Duodenal mucosa (tissue), 2 donors: ENCODE results near the gene FBH1.
"Not testable (repeated sequence)": the region's sequence is repeated elsewhere in the genome, so short reads cannot be mapped to it uniquely, and the experiment has no call there.

ENCODE experiments used
- H3K27ac ChIP-seq: one replicate; pipeline ENCODE4 v1.7.0; 2013; ENCODE audit warnings: low read depth, low read length
- H3K27me3 ChIP-seq, 2 donors: one replicate each; pipeline ENCODE4 v1.7.0; 2013; ENCODE audit warnings: low read length in 2 of 2, control low read depth in 1 of 2; ENCODE audit not compliant: insufficient read depth in 2 of 2, control insufficient read depth in 1 of 2
- H3K36me3 ChIP-seq, 2 donors: one replicate each; pipeline ENCODE4 v1.7.0; 2013; ENCODE audit warnings: low read length in 2 of 2, control low read depth in 1 of 2; ENCODE audit not compliant: insufficient read depth in 2 of 2, control insufficient read depth in 1 of 2
- H3K4me1 ChIP-seq, 2 donors: one replicate each; pipeline ENCODE4 v1.7.0; 2013; ENCODE audit warnings: low read length in 2 of 2, control low read depth in 1 of 2; ENCODE audit not compliant: insufficient read depth in 2 of 2, control insufficient read depth in 1 of 2
- H3K4me3 ChIP-seq, 2 donors: one replicate each; pipeline ENCODE4 v1.7.0; 2013; ENCODE audit warnings: low read length in 2 of 2, low read depth in 1 of 2
- H3K9ac ChIP-seq, 2 donors: one replicate each; pipeline ENCODE4 v1.7.0; 2013; ENCODE audit warnings: low read length in 2 of 2, low read depth in 1 of 2
- H3K9me3 ChIP-seq, 2 donors: one replicate each; pipeline ENCODE4 v1.7.0; 2013; ENCODE audit warnings: low read length in 2 of 2, control low read depth in 1 of 2; ENCODE audit not compliant: control insufficient read depth in 1 of 2

FBH1 gene

DNA sequence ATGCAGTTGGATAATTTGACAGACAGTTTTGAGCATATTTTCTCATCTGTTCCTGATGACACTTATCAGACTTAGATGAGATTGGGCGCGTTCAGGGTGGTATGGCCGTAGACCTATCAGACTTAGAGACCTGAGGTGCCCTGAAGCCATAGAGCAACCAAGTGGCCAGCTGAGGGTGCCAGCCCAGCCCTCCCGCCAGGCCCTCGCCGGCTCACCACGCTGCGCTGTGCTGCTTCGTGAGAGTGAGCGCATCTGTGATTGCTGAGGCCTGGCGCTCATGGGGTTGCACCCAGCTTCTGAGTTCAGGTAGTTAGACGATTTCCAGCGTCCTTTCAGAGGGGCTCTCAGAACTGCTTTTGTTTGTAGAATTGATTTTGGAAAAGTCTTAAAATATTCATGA lies 10.2 kb downstream of the FBH1 start:
- Histone ChIP-seq H3K4me3 (no peak overlapping the region), H3K27me3 (no peaks in the 10 kb centered on the region), H3K36me3 (peaks cover 0 to 22% of the 10 kb centered on the region in 2 donors), H3K9me3 (peaks cover 0 to 4% of the 10 kb centered on the region in 2 donors), H3K27ac (no peak overlapping the region), H3K4me1 (peaks cover 7 to 8% of the 10 kb centered on the region in 2 donors), H3K9ac (no peak overlapping the region)

DNA sequence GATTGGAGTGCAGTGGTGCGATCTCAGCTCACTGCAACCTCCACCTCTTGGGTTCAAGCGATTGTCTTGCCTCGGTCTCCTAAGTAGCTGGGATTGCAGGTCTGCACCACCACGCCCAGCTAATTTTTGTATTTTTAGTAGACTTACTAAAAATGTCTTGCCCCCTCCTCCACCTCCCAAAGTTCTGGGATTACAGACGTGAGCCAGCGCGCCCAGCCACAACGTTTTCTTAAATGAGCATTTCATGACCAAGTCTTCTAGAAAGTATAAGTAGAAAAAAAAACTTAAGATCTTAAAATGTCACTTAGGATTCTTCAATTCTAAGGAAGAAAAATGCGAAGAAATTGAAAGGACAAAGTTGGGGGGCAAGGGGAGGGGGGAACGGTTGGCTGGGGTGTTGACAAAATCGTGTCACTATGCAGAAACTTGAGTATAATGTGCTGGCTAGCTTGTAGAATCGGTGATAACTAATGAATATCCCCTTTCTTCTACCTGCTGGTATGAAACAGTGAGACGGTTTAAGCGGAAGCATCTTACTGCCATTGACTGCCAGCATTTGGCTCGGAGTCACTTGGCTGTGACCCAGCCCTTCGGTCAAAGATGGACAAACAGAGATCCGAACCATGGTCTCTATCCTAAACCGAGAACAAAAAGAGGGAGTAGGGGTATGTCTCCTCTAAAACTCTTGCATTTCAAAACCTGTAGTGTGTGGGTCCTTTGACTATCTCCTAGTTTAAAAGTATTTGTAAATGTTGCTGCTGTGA lies 12.7 kb downstream of the FBH1 start:
- Histone ChIP-seq H3K27me3 (no peaks in the 10 kb centered on the region), H3K27ac (no peak overlapping the region), H3K9ac (no peak overlapping the region), H3K36me3 (peaks cover 7 to 24% of the 10 kb centered on the region in 2 donors), H3K4me1 (peaks cover 8 to 15% of the 10 kb centered on the region in 2 donors), H3K9me3 (peaks cover 0 to 4% of the 10 kb centered on the region in 2 donors), H3K4me3 (no peak overlapping the region)

DNA sequence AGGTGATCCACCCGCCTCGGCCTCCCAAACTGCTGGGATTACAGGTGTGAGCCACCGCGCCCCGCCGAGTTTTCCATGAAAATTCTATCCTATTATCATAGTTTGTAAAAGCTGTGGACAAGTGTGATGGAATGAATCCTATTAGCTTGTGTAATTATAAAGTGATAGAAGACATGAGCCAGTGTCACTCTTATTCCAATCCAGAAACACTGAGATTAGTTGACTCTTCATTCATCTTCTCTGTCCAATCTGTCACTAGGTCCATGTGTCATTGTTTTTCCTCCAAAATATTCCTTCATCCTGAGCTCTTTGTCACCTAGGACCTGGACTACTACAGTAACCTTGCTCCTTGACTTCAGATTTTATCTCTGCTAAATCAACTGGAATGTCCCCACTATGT lies 13.5 kb downstream of the FBH1 start:
- Histone ChIP-seq H3K4me3 (no peak overlapping the region), H3K27me3 (no peaks in the 10 kb centered on the region), H3K9me3 (no peaks in the 10 kb centered on the region), H3K4me1 (peaks cover 8 to 15% of the 10 kb centered on the region in 2 donors), H3K27ac (no peak overlapping the region), H3K36me3 (peaks cover 7 to 20% of the 10 kb centered on the region in 2 donors), H3K9ac (no peak overlapping the region)

DNA sequence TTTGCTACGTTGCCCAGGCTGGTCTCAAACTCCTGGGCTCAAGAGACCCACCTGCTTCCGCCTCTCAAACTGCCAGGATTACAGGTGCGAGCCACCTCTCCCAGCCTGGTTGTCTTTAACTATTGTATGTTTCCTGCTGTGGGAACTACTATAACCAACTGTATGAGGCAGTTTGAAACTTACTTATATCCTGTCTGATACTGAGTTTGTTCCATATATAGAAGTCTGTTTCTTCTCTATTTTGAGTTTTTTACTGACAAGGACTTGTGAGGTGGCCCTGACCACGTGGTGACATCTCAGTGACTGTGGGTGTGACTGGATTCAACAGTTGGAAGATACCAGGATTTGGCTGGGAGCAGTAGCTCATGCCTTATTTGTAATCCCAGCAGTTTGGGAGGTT lies 14.2 kb downstream of the FBH1 start:
- H3K36me3 ChIP-seq: peaks cover 12 to 24% of the 10 kb centered on the region in 2 donors
- H3K27me3 ChIP-seq: no peaks in the 10 kb centered on the region

DNA sequence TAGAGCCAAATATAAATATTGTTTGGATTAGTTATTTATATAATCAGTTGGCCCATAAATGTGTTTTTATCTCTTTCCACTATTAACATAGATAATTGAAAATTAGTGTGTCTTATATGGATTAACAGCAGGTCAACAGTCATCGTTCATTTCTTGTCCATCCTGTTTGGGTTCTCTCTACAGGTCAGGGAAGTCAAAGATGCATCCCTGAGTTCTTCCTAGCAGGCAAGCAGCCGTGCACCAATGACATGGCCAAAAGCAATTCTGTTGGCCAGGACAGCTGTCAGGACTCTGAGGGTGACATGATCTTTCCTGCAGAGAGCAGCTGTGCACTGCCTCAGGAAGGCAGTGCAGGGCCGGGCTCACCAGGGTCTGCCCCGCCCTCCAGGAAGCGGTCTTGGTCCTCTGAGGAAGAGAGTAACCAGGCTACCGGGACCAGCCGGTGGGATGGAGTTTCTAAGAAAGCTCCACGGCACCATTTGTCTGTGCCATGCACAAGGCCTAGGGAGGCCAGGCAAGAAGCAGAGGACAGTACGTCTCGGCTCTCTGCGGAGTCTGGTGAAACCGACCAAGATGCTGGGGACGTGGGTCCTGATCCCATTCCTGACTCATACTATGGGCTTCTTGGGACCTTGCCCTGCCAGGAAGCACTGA lies 15.9 kb downstream of the FBH1 start:
- Histone ChIP-seq H3K9me3 (no peaks in the 10 kb centered on the region), H3K4me1 (peaks cover 8 to 15% of the 10 kb centered on the region in 2 donors), H3K4me3 (peak overlapping the region in 1 of 2 donors; percentile 28), H3K36me3 (peaks cover 24 to 42% of the 10 kb centered on the region in 2 donors), H3K27me3 (no peaks in the 10 kb centered on the region), H3K9ac (no peak overlapping the region), H3K27ac (no peak overlapping the region)

More for the DNA sequence above, 14.2 kb downstream of the FBH1 start:
- Histone ChIP-seq H3K9me3 (no peaks in the 10 kb centered on the region), H3K4me3 (no peak overlapping the region), H3K4me1 (peaks cover 8 to 15% of the 10 kb centered on the region in 2 donors), H3K27ac (no peak overlapping the region), H3K9ac (no peak overlapping the region)

DNA sequence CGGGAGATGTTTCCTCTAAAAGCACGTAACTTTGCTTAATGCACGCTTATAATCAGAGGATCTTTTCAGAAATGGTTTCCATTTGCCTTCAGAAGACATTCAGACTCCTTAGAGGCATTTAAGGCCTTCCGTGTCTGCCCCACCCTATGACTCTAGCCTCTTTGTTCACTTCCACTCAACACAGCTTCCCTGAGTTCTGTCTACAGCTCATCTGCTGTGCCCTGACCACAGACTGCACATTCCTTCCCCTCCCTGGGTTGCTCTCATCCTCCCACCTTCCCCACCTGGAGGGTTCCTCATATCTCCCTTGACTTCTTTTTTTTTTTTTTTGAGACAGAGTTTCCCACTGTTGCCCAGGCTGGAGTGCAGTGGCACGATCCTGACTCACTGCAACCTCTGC lies 16.6 kb downstream of the FBH1 start:
- Histone ChIP-seq H3K9me3 (no peaks in the 10 kb centered on the region), H3K27me3 (no peaks in the 10 kb centered on the region), H3K4me3 (peak overlapping the region in 1 of 2 donors; percentile 28), H3K4me1 (peaks cover 8 to 15% of the 10 kb centered on the region in 2 donors), H3K9ac (no peak overlapping the region), H3K36me3 (peaks cover 30 to 48% of the 10 kb centered on the region in 2 donors), H3K27ac (no peak overlapping the region)

DNA sequence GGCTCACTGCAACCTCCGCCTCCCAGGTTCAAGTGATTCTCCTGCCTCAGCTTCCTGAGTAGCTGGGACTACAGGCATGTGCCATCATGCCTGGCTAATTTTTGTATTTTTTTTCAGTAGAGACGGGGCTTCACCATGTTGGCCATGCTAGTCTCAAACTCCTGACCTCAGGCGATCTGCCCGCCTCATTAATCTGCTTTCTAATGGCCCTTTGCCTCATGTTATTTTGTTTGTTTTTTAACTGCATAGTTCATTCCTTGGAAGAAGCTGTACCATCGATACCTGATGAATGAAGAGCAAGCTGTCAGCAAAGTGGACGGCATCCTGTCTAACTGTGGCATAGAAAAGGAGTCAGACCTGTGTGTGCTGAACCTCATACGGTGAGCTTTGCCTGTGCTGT lies 18.6 kb downstream of the FBH1 start:
- H3K27me3 ChIP-seq, H3K9me3 ChIP-seq, H3K9ac ChIP-seq, H3K4me3 ChIP-seq, H3K27ac ChIP-seq: not testable (repeated sequence)
- Histone ChIP-seq H3K4me1 (peaks cover 8 to 15% of the 10 kb centered on the region in 2 donors), H3K36me3 (peaks cover 43 to 65% of the 10 kb centered on the region in 2 donors)

DNA sequence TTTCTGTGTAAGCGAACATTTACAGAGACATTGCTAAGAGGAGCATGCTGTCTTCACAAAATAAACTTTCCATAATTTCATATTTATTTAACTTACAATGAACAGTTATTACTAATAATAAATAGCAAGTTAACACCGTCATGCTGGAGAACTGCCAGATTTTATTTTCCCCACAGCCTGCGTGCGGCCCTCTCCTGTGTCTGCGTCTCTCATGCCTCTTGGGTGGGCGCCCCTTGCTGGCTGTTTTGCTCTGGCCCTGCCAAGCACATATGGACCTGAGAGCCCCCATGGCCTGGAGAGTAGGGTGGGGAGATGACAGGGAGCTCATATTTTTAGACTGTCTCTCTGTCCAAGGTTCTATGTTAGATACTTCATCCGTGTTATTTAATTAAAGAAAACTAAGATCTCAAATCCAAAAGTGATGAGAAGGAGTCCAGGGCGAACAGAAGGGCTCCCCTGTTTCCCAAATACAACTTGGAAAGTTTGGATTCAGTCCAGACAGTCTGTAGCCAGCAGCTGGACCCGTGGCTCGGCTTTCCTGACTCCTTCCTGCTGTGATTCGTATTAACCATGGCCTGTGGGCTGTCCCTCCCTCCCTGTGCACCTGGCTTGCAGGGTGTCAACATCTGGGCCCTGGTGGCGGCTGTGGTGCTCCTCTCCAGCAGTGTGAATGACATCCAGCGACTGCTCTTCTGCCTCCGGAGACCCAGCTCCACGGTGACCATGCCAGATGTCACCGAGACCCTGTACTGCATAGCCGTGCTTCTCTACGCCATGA lies 20.5 kb downstream of the FBH1 start:
- H3K4me3 ChIP-seq: no peak overlapping the region
- peaks cover 8 to 10% of the 10 kb centered on the region in 2 donors for H3K4me1 ChIP-seq
- H3K27ac ChIP-seq: no peak overlapping the region
- no peaks in the 10 kb centered on the region for H3K27me3 ChIP-seq
- no peak overlapping the region for H3K9ac ChIP-seq
- H3K36me3 ChIP-seq: peaks cover 59 to 83% of the 10 kb centered on the region in 2 donors
- no peaks in the 10 kb centered on the region for H3K9me3 ChIP-seq

DNA sequence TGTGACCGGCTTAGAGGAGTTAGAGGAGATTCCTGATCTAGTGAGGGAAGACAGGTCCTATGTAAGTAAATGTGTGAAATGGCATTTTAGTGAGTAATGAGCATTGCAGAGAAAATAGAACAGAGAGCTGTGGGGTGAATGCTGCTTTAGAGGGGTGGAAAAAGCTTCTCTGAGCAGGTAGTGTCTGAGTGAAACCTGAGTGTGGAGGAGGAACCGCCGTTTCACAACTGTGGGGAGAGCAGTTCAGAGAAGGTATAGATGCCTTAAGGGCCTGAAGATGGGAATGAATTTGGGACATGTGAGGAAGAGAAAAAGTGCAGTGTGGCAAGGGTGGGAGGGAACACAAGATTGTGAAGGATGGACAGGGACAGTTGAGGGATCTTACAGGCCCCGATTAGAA lies 21.6 kb downstream of the FBH1 start:
- H3K4me1 ChIP-seq: no peaks in the 10 kb centered on the region
- no peaks in the 10 kb centered on the region for H3K27me3 ChIP-seq
- no peak overlapping the region for H3K9ac ChIP-seq
- no peaks in the 10 kb centered on the region for H3K9me3 ChIP-seq
- H3K27ac ChIP-seq: no peak overlapping the region
- peaks cover 61 to 86% of the 10 kb centered on the region in 2 donors for H3K36me3 ChIP-seq
- H3K4me3 ChIP-seq: no peak overlapping the region

DNA sequence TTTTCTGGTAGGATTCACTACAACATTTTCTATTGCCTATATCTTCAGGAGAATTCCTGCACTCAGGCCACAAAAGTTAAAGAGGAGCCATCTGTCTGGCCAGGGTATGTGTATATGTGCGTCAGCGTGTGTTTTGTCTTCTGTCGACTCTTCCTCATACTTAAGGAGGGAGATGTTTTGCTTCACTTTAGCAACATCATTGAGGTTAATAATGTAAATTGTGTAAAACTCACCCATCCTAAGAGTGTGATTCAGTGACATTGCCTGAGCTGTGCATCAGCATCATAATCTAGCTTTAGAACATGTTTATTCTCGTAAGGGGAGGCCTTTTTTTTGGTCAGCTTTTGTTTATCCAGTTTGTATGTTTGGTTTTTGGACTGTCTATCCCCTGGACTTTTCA lies 23.7 kb downstream of the FBH1 start:
- Histone ChIP-seq H3K27ac (no peak overlapping the region), H3K9me3 (no peaks in the 10 kb centered on the region), H3K36me3 (peaks cover 79 to 96% of the 10 kb centered on the region in 2 donors), H3K9ac (no peak overlapping the region), H3K4me1 (no peaks in the 10 kb centered on the region), H3K4me3 (no peak overlapping the region), H3K27me3 (no peaks in the 10 kb centered on the region)
